ENCODE data around the gene LGALS8.

Gene LGALS8

DNA sequence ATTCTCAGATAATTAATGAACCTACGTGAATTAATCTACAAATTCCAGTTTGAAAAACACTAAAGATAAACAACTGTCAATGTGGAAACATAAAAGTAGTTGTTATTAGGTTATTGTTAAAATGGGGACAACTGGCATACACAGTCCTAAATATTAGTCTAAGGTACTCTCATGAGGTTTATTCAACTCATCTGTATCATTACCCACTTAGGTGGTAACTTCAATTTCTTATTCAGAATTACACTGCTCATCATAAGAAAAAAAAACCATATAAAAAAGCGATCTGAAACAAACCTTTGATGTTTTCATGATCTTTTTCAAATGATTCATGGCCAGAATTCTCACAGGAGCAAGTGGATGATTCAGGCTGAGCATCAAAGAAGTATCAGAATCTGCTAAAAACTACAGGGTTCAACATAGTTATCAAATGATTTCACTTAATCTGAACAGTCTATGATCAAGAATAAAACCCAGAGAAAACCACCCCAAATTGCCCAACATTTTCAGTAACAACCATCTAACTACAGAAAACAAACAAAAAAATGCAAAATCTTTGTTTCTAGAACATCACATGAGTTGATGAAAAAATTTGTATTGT lies 66.9 kb downstream of the LGALS8 start:
- DNase-seq (ENCODE audit: low spot score) = no peak

- peak; percentile 38 for DNase-seq (ENCODE audit: low spot score)
These were observed 78.4 kb downstream of the LGALS8 start for GRCh38 chr1:236602171-236602570.

Data from D341Med (cell line).